Neural progenitor cell (in vitro differentiated cells): ENCODE data around the gene PDE1A.

Source experiments
- CTCF ChIP-seq: fragments of 200-600 bp; sonication (generic); IDR thresholded peaks from 2 replicates; pipeline ENCODE4 v1.5.1; 2017; ENCODE audit warnings: antibody characterized with exemption, mild to moderate bottlenecking
- EZH2phosphoT487 ChIP-seq: fragments of 200-600 bp; sonication (generic); IDR thresholded peaks from 2 replicates; pipeline ENCODE4 v1.6.1; 2017; ENCODE audit warnings: antibody characterized with exemption

GRCh38 chr2:182252534-182252933 lies 174.3 kb downstream of the PDE1A start:
- no peak for TF ChIP-seq CTCF
- TF ChIP-seq EZH2phosphoT487 = no peak
